ENCODE data around the gene NFYC. TPM values are rescaled to one million over a fixed set of nuclear protein-coding genes. Genes with fewer than 3 reads are reported as not detected.
"Not testable (repeated sequence)": the region's sequence is repeated elsewhere in the genome, so short reads cannot be mapped to it uniquely, and the experiment has no call there.

The NFYC gene
- polyA plus RNA-seq, 4 donors, result 92.0 to 106 (median 101) TPM

DNA sequence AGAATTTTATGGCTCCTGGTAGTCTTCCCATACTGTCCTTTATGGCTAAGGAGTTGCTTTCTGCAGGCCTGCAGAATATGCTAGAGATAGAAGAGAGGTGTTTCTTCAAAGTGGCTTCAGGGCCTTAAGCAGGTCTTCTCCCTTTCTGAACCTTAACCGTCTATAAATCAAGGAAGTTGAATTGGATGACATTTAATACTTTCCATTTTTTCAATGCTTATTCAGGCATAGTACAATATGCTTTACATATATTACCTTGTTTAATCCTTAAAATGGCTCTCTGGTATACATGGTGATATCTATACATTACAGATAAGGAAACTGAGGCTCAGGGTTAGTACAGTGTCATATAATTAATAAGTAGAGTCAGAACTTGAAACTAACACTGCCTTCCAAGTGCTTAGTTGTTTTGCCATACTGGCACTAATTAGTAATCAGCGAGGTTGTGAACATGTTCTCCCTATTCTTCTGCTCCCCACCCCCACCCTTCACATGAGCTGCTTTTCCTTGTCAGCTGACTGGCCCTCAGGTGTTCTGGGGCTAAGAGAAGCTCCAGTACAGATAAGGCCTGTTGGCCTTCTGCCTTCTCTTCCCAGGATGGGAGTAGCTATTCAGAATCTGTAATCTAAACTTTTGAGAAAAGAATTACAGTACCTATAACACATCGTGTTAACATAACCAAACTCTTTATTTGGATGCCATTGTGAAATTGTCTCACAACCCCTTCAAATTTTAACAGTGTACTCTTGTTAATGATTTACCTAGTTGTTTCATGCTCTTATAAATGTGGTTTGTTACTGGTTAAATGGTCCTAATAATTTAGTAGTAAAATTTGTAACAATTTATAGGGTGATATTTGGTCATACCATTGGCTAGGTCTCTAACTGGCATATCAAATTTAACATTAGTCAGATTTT, 13.6 kb downstream of the NFYC start:
- DNase-seq (ENCODE audit: low read depth in 4 of 4, low spot score in 3 of 4), result no peak

DNA sequence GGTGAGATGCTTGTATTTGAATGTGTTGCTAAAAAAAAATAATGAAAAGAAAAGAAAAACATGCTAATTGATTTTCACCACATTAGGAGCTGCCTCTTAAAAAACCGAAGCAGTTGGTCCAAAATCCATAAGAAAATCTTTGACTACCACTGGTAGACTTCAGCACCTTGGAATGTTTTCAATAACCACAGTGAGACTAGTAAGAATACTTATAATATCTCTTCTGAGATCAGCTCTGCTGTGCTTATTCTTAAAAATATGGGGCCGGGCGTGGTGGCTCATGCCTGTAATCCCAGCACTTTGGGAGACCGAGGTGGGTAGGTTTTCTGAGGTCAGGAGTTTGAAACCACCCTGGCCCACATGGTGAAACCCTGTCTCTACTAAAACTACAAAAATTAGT, 15.1 kb downstream of the NFYC start:
- no peak for DNase-seq (ENCODE audit: low read depth in 4 of 4, low spot score in 3 of 4)

DNA sequence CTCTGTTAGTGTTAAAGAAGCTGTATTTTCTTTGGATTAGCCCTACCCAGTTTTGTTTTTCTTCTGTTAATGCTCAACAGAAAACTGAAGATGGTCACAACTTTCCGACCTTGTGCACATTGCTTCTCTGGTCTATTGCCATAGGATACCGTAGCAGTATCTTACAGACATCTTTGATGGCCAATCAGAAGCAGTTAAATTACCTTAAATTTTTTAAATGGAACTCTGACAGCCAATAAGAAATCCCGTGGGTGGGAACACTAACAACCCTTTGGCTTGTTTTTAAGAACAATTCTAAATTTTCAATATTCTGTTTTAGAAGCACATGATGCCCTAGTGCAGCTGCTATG, 17.2 kb downstream of the NFYC start:
- peak in 1 of 4 donors; percentile 62 for DNase-seq (ENCODE audit: low read depth in 4 of 4, low spot score in 3 of 4)

DNA sequence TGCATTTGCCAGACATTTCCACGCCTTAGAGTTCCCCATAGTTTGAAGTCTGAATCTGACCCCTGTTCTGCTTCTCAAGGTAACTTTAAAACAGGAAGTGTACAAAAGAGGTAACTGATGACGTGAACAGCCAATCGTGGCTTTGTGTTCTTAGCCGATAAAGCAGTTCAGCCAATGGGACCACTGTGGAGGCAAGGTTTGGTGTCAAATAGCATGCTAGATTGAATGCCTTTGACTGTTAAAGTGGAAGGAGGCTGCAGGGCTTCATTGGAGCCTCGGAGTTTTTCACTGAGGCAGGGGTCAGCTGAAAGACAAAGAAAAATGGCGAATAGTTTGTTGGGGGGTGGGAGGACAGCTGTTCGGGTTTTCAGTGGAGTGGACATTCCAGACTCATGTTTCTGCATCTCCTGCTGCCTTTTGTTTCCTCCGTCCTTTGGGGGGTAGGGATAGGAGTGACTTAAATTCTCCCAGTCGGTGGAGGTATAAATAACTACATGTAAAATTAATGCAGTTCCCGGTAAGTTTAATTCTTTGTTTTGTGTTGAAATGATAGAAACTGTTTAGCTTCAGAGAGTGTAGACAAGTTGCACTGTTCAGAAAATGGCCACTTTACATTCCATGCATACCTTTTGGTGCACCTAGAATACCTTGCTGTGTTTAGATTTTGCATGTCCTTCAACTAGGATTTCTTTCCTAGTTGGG, 17.7 kb downstream of the NFYC start:
- DNase-seq (ENCODE audit: low read depth in 4 of 4, low spot score in 3 of 4), result peak; percentile 82 to 93 (median 87)

DNA sequence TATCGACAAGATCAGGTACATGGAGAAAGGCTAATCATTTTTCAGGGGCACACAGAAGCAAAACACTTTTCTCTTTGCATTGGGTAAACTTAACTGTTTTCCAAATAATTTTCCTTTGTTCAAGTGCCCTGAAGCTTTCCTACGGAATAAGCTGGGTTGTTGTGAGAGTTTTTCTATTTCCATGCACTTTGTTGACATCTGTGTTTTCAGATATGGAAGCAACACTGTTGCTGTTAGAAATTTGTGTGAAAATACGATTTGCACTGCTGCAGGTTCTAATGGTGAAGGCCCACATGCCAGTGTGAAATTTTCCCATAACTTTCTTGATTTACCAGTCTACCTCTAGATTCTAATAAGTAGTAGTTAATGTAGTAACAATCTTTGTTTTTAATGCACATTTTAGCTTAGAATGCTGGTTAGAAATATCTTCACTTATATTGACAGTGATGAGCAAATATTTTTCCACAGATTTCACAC, 18.3 kb downstream of the NFYC start:
- no peak for DNase-seq (ENCODE audit: low read depth in 4 of 4, low spot score in 3 of 4)

DNA sequence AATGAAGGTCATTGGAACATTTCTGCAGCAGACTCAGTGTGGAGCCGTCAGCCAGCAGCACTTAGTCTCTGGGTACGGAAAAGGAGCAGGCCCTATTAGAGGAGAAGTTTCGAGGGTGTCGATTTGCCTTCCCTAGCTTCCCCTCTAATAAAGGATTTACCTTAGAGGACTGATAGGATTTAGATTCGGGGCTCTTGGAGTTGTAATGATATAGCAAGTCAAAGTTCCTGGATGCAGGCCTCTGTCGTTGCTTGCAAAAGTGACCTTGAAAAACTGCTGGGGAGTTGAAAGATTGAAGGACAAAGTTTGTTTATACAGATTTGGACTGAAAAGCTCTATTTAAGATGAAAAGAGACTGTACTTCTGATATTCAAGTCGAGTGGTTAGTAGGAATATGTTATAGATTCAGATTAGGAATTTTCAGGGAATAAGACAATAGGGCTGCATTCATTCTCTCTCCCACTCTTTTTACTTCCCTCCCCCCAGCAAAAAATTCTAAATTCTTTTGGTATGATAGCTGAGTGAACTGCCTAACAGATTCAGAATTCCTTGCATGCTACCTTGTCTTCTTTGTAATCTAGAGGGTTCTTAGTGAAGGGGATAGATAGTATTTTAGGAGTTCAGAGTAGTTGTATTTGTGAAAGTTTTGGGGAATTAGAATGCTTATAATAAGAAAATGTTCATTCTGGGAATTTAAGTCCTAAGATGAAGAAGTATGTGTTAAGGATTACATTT, 19.2 kb downstream of the NFYC start:
- no peak for DNase-seq (ENCODE audit: low read depth in 4 of 4, low spot score in 3 of 4)

DNA sequence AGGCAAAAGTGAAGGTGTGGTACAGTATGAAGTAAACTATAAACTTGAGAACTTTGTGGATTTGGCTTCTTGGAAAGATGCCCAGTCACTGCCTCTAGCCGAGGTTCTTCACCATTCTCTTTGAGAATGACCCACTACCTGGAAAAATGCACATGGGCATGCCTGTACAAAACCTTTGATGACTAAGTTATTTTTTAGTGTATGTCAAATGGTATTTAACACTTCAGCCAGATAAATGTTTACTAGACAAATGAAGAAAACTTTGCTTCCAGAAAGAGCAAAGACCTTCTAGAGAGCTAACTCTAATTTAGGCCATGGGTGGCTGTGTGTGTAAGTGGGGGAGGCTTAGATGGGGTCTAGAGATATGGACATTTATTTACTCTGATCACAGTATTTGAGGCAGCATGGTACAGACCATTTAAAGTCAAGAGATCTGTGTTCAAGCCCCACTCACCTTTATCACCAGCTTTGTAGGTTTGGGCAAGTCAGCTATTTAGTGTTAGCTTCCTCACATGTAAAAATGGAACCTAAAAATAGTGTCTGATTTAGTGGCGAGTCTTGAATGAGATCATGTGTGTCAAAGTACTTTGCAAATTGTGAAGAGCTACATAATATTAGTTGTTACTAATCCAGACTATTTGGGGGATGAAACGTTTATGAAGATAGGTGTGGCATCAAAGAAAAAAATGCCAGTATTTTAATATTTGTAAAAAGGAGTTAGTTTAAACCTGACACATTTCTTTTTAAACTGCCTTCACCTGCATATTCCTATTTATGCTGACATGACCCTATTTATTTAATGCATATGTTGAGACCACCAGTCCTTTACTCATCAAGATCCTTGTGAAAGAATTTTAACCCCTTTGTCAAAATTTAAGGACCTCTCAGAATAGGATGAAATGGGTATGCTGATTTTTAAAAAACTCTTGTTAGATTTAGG, 20.2 kb downstream of the NFYC start:
- no peak for DNase-seq (ENCODE audit: low read depth in 4 of 4, low spot score in 3 of 4)

DNA sequence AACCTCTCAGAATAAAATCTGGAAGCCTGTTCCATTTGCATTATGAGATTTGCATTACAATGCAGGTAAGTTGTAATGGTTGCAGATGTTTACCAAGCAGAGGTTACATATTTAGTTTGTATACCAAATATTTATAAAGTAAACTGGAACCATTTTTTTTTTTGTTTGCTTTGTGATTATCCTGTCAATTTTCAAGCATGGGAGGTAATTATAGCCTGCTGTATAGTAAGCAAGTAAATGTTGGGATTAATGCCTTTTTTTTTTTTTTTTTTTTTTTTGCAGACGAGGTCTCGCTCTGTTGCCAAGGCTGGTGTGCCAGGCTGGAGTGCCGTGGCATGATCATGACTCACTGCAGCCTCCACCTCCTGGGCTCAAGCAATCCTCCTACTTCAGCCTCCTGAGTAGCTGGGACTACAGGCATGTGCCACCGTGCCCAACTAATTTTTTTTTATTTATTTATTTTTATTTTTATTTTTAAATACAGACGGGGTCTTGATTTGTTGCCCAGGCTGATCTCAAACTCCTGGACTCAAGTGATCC, 21.0 kb downstream of the NFYC start:
- DNase-seq (ENCODE audit: low read depth in 4 of 4, low spot score in 3 of 4), result no peak

DNA sequence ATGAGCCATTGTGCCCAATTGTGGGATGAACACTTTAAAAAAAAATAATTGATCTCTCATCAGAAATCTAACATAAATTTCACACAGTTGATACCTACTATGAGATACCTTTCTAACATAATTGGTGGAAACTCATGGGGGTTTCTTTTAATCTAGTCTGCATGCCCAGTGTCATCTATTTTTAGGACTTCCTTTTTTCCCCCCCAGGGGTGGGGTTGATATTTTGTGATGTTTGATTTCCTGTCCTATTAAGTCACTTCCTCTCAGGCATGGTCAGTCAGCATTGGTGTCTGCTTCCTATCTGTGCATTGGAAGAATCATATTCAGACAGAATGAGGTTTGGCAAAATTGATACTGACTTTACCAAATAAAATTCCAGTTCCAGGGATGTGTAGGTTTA, 21.5 kb downstream of the NFYC start:
- DNase-seq (ENCODE audit: low read depth in 4 of 4, low spot score in 3 of 4), result no peak

DNA sequence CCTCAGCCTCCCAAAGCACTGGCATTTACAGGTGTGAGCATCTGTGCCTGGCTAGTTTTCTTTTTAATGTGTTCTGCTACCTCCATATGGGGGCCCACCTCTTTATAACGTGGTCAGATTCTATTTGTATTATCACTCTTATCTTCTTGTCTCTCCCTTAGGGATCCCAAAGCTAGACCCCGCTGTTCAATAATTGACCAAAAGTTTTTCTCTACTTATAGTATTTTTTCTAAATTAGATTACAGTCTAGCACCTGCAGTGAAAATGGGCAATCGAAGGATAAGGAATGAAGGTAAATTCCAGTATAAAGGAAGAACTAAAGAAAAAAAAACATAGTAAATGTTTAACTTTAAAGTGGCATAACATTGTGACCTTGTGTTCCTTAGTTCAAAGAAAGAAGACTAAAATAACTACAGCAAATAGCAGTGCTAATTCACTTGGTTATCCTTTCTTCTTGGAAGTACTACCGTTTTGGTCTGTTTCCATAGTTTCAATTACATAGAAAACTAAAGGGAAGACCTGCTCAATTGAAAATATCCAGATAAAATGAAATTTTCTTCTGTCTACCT, 24.1 kb downstream of the NFYC start:
- DNase-seq (ENCODE audit: low read depth in 4 of 4, low spot score in 3 of 4), result no peak

DNA sequence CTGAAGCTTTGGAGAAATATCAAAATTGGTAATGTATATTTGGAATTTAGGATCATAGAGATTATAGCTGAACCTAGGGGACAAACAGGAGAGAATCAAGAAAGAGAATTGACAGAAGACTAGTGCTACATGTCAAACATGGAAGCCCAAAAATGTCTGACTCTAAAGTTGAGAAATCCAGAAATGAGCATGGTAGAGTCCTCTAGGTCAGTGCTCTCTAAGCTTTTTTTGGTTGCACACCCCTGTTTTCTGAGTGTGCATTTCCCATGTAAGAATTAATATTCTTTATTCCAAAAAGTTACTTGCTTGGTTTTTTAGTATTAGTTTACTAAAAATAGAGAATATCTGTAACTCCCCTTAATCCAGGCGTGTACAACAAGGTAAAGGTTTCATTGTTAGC, 25.6 kb downstream of the NFYC start:
- no peak for DNase-seq (ENCODE audit: low read depth in 4 of 4, low spot score in 3 of 4)

DNA sequence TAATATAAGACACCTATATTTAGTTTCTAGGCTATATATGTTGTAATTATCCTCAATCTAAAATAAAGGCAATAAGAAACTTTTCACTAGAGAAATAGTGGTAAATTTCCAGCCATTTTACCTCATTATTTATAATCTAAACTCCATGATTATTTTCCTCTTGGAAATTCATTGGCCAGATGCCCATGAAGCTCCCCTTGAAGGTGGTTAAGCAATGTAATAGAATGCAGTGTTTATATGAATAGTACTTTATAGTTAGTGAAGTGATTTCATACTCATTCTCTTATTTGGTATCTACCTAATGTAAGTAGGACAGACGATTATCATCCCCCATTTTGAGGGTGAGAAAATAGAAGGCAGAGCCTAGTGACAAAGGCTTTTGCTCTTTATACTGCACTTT, 26.5 kb downstream of the NFYC start:
- DNase-seq (ENCODE audit: low read depth in 4 of 4, low spot score in 3 of 4), result no peak

DNA sequence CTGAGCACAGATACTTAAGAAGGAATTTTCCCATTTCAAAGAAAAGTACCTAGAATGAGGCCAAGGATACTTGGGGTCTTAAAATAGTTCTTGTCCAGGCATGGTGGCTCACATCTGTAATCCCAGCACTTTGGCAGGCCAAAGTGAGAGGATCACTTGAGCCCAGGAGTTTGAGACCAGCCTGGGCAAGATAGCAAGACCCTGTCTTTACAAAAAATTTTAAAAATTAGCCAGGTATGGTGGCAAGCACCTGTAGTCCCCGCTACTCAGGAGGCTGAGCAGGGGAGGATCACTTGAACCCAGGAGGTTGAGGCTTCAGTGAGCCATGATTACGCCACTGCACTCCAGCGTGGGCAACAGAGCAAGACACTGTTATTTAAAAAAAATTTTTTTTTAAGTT, 29.0 kb downstream of the NFYC start:
- no peak for DNase-seq (ENCODE audit: low read depth in 4 of 4, low spot score in 3 of 4)

DNA sequence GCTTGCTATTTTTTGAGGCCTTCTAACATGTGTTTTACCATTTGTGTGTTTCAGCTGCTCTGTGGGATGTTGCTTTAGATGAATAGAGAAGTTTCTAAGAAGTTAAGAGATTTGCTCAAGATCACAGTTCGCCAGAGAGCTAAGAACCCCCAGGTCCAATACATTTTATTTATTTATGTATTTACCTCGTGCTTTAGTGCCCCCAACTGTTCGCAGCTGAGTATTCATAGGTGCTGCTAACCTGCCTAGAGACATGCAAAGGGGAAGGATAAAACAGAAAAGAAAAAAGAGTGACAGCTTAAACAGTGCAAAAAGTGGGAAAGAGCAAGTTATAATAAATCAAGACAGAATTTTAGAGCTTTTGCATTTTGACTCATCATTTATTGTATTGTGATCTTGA, 31.1 kb downstream of the NFYC start:
- no peak for DNase-seq (ENCODE audit: low read depth in 4 of 4, low spot score in 3 of 4)

DNA sequence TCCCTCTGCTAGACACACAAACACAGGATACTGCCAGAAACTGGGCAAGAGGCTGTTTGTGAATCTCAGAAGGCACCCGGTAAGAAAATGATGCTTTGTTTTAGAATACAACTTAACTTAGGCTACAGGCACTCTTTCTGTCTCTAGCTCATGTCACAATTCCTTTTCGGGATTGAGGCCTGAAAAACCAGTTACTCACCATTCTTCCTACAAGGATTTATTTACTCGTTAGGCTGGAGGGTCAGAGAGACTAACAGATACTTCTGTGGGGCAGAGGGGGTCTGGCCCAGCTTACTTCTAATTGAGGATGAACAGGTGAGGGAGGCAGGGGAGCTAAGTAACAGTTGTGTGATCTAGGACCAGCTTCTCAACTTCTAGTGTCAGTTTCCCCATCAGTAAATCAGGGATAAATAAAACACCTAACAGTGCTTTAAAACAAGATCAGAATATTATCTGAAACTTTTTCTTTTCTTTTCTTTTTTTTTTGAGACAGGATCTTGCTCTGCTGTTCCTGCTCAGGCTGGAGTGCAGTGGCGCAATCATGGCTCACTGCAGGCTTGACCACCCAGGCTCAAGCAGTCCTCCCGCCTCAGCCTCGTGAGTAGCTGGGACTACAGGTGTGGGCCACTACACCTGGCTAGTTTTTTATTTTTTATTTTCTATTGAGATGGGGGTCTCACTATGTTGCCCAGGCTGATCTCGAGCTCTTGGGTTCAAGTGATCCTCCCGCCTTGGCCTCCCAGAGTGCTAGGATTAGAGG, 31.9 kb downstream of the NFYC start:
- DNase-seq (ENCODE audit: low read depth in 4 of 4, low spot score in 3 of 4), result no peak

DNA sequence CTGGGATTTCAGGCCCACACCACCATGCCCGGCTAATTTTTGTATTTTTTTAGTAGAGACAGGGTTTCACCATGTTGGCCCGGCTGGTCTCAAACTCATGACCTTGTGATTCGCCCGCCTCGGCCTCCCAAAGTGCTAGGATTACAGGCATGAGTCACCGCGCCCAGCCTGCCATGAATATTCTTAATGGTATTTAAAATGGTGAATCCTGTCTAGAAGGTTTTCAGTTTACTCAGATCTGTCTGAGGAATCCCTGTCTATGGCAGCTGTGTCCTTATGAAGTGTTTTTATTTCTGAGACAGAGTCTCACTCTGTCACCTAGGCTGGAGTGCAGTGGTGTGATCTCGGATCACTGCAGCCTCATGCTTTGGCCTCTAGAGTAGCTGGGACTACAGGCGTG, 36.2 kb downstream of the NFYC start:
- not testable (repeated sequence) for DNase-seq (ENCODE audit: low read depth in 4 of 4, low spot score in 3 of 4)

DNA sequence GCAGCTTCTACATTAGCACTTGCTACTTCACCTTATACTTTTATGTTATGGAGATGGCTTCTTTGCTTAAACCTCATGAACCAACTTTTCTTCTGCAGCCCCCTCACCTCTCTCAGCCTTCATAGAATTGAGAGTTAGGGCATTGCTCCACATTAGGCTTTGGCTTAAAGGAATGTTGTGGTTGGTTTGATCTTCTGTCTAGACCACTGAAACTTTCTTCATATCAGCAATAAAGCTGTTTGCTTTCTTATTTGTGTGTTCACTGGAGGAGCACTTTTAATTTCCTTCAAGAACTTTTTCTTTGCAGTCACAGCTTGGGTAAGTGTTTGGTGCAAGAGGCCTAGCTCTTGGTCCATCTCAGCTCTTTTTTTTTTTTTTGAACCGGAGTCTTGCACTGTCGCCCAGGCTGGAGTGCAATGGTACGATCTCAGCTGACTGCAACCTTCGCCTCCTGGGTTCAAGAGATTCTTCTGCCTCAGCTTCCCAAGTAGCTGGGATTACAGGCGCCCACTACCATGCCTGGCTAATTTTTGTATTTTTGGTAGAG, 37.9 kb downstream of the NFYC start:
- not testable (repeated sequence) for DNase-seq (ENCODE audit: low read depth in 4 of 4, low spot score in 3 of 4)

DNA sequence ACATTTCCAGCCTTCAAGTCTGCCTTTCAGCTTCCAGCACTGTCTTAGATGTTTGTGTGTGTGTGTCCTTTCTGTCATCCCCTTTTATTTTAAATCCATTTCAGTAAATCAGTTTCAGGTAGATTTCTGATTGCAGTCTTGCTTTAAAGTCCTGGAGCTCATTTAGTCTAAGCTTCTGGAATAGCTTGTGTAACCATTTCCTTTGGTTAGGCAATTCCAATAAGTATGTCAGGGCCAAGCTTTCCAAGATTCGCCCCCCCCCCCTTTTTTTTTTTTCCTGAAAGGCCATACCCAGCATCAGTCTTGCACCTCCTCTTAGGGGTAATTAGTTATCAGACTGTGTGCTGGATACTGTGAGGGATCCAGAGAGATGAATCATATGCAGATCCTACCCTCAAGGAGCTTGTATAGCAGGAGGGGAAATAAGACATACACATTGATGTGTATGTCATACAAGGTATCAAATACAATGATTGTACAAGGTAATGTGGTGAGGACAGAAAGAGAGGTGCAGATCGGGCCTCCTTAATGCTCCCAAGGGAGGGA, 41.3 kb downstream of the NFYC start:
- DNase-seq (ENCODE audit: low read depth in 4 of 4, low spot score in 3 of 4), result no peak
